Neural crest cell (in vitro differentiated cells): ENCODE measurements around the gene SESN3. TPM values are rescaled to one million over a fixed set of nuclear protein-coding genes. Genes with fewer than 3 reads are reported as not detected.
"Not testable (repeated sequence)": the region's sequence is repeated elsewhere in the genome, so short reads cannot be mapped to it uniquely, and the experiment has no call there.

Experiments
- DNase-seq: peaks from one replicate; pipeline ENCODE4 v3.0.0; 2021; ENCODE audit warnings: low read depth, mixed read lengths, low spot score
- H3K27ac Mint-ChIP-seq: one replicate; pipeline ENCODE4 v1.8.0; 2021; ENCODE audit warnings: mild to moderate bottlenecking, mixed read lengths; ENCODE audit not compliant: unreplicated experiment
- H3K27me3 Mint-ChIP-seq: 2 replicates; pipeline ENCODE4 v1.8.0; 2021; ENCODE audit warnings: low read depth, mild to moderate bottlenecking, mixed read lengths
- H3K36me3 Mint-ChIP-seq: 2 replicates; pipeline ENCODE4 v1.8.0; 2021; ENCODE audit warnings: low read depth, mild to moderate bottlenecking, mixed read lengths
- H3K4me1 Mint-ChIP-seq: 2 replicates; pipeline ENCODE4 v1.8.0; 2021; ENCODE audit warnings: mixed read lengths
- H3K4me3 Mint-ChIP-seq: one replicate; pipeline ENCODE4 v1.8.0; 2021; ENCODE audit warnings: mild to moderate bottlenecking, mixed read lengths
- H3K9me3 Mint-ChIP-seq: 2 replicates; pipeline ENCODE4 v1.8.0; 2021; ENCODE audit warnings: mixed read lengths
- CTCF ChIP-seq: fragments of 200-600 bp; sonication (generic); conservative IDR thresholded peaks from 2 replicates; pipeline ENCODE4 v1.5.0; 2021; ENCODE audit warnings: antibody characterized with exemption, mild to moderate bottlenecking
- total RNA-seq: library from RNA; stranded (reverse); gene quantifications from 2 replicates; pipeline ENCODE4 v1.2.1, GENCODE V29; 2021

Gene SESN3
- total RNA-seq, 1 donor from 2014 or later = 77.8 TPM

- Mint-ChIP-seq H3K27ac (no peak overlapping the region), H3K36me3 (no peaks in the 10 kb centered on the region), H3K9me3 (no peaks in the 10 kb centered on the region), H3K4me1 (peaks cover 7% of the 10 kb centered on the region), H3K27me3 (peaks cover 10% of the 10 kb centered on the region), H3K4me3 (no peak overlapping the region)
- no peak for DNase-seq
- TF ChIP-seq CTCF = no peak
These were observed 87.8 kb downstream of the SESN3 start for GRCh38 chr11:95143106-95143681.

GRCh38 chr11:95142431-95142830 lies 88.6 kb downstream of the SESN3 start:
- no peaks in the 10 kb centered on the region for H3K36me3 Mint-ChIP-seq
- no peak for TF ChIP-seq CTCF
- H3K9me3 Mint-ChIP-seq = no peaks in the 10 kb centered on the region
- H3K27me3 Mint-ChIP-seq = peaks cover 10% of the 10 kb centered on the region
- H3K4me3 Mint-ChIP-seq = no peak overlapping the region
- DNase-seq = no peak
- H3K27ac Mint-ChIP-seq = no peak overlapping the region
- H3K4me1 Mint-ChIP-seq = peaks cover 4% of the 10 kb centered on the region

- no peaks in the 10 kb centered on the region for H3K4me1 Mint-ChIP-seq
- H3K36me3 Mint-ChIP-seq = peaks cover 3% of the 10 kb centered on the region
- no peak for TF ChIP-seq CTCF
- no peaks in the 10 kb centered on the region for H3K9me3 Mint-ChIP-seq
- no peak overlapping the region for H3K27ac Mint-ChIP-seq
- DNase-seq = no peak
- H3K27me3 Mint-ChIP-seq = peaks cover 10% of the 10 kb centered on the region
- no peak overlapping the region for H3K4me3 Mint-ChIP-seq
These were observed 90.5 kb downstream of the SESN3 start for GRCh38 chr11:95140397-95141033.

GRCh38 chr11:95138448-95138847 lies 92.6 kb downstream of the SESN3 start:
- Mint-ChIP-seq H3K4me1 (no peaks in the 10 kb centered on the region), H3K27me3 (peaks cover 4% of the 10 kb centered on the region), H3K27ac (no peak overlapping the region), H3K36me3 (peaks cover 3% of the 10 kb centered on the region), H3K4me3 (no peak overlapping the region), H3K9me3 (no peaks in the 10 kb centered on the region)
- DNase-seq = no peak
- no peak for TF ChIP-seq CTCF

- H3K36me3 Mint-ChIP-seq = peaks cover 3% of the 10 kb centered on the region
- no peak for DNase-seq
- no peaks in the 10 kb centered on the region for H3K4me1 Mint-ChIP-seq
- no peak for TF ChIP-seq CTCF
- no peak overlapping the region for H3K4me3 Mint-ChIP-seq
- no peaks in the 10 kb centered on the region for H3K9me3 Mint-ChIP-seq
- H3K27me3 Mint-ChIP-seq = peaks cover 4% of the 10 kb centered on the region
- H3K27ac Mint-ChIP-seq = no peak overlapping the region
These were observed 93.7 kb downstream of the SESN3 start for GRCh38 chr11:95137299-95137698.

- H3K36me3 Mint-ChIP-seq, H3K9me3 Mint-ChIP-seq, H3K27me3 Mint-ChIP-seq, H3K4me1 Mint-ChIP-seq, H3K4me3 Mint-ChIP-seq, H3K27ac Mint-ChIP-seq, DNase-seq: not testable (repeated sequence)
These were observed 94.3 kb downstream of the SESN3 start for GRCh38 chr11:95136747-95137146.
